Right forelimb (tissue), 1 donor: ENCODE data around the gene CNN2.

ENCODE experiments used
- DNase-seq: peaks from one replicate; pipeline ENCODE4 v3.0.0-alpha.2; 2018

The CNN2 gene

GRCh38 chr19:996051-996838, 30.2 kb upstream of the CNN2 start:
- DNase-seq, result no peak

- DNase-seq, result no peak
Observed at GRCh38 chr19:998064-998463, 28.3 kb upstream of the CNN2 start.

- no peak for DNase-seq
Observed at GRCh38 chr19:999379-999719, 27.1 kb upstream of the CNN2 start.

GRCh38 chr19:1000095-1000494, 26.3 kb upstream of the CNN2 start, which contains the start of gene GRIN3B:
Gene GRIN3B, plus strand, starts transcription at chr19:1000419. Its CDS starts 19 bp downstream, at chr19:1000438.
- no peak for DNase-seq

GRCh38 chr19:1000591-1001537, 25.5 kb upstream of the CNN2 start:
- DNase-seq, result no peak

- DNase-seq, result no peak
Observed at GRCh38 chr19:1001538-1002166, 24.8 kb upstream of the CNN2 start.

- no peak for DNase-seq
Observed at GRCh38 chr19:1002600-1002999, 23.8 kb upstream of the CNN2 start.

- DNase-seq, result no peak
Observed at GRCh38 chr19:1003283-1003682, 23.1 kb upstream of the CNN2 start.

- no peak for DNase-seq
Observed at GRCh38 chr19:1004204-1004802, 22.1 kb upstream of the CNN2 start.

- DNase-seq, result no peak
Observed at GRCh38 chr19:1004803-1005664, 21.4 kb upstream of the CNN2 start.

GRCh38 chr19:1006711-1007398, 19.6 kb upstream of the CNN2 start:
- no peak for DNase-seq

GRCh38 chr19:1007399-1008251, 18.8 kb upstream of the CNN2 start:
- no peak for DNase-seq

- no peak for DNase-seq
Observed at GRCh38 chr19:1008268-1009040, 18.0 kb upstream of the CNN2 start.

- DNase-seq, result no peak
Observed at GRCh38 chr19:1009041-1009980, 17.1 kb upstream of the CNN2 start.

- no peak for DNase-seq
Observed at GRCh38 chr19:1009981-1010538, 16.3 kb upstream of the CNN2 start.

GRCh38 chr19:1010586-1011510, 15.6 kb upstream of the CNN2 start:
- no peak for DNase-seq

- no peak for DNase-seq
Observed at GRCh38 chr19:1011831-1012333, 14.5 kb upstream of the CNN2 start.
